ENCODE results near the gene GPBP1. TPM values are rescaled to one million over a fixed set of nuclear protein-coding genes. Genes with fewer than 3 reads are reported as not detected.

Gene GPBP1
- polyA plus RNA-seq, 1 donor from 2014 or later = 149 TPM

- H3K79me2 ChIP-seq (replicated peaks; ENCODE audit: insufficient read depth, low read length) = no peaks in the 10 kb centered on the region
- H3K9ac ChIP-seq (ENCODE audit: low read length) = no peak overlapping the region
- H3K27me3 ChIP-seq (ENCODE audit: insufficient read depth, low read depth, low read length) = no peaks in the 10 kb centered on the region
- TF ChIP-seq REST (IDR thresholded peaks at IDR 0.05; ENCODE audit: borderline replicate concordance) = no peak
- no peak for TF ChIP-seq SMC3 (conservative IDR thresholded peaks at IDR 0.05; ENCODE audit: poor library complexity)
- TF ChIP-seq EZH2 (IDR thresholded peaks at IDR 0.05; ENCODE audit: borderline replicate concordance, insufficient read depth, low read length, poor library complexity, severe bottlenecking) = no peak
- no peak for TF ChIP-seq TAF1 (IDR thresholded peaks at IDR 0.05; ENCODE audit: low read depth)
- no peak for TF ChIP-seq RAD21 (conservative IDR thresholded peaks at IDR 0.05)
- TF ChIP-seq EP300 (conservative IDR thresholded peaks at IDR 0.05; ENCODE audit: poor library complexity, severe bottlenecking) = no peak
- TF ChIP-seq CTCF (IDR thresholded peaks at IDR 0.05; ENCODE audit: poor library complexity, severe bottlenecking) = no peak
- TF ChIP-seq POLR2AphosphoS5 (IDR thresholded peaks at IDR 0.05) = no peak
- TF ChIP-seq MXI1 (conservative IDR thresholded peaks at IDR 0.05; ENCODE audit: poor library complexity, severe bottlenecking) = no peak
- no peak overlapping the region for H3K27ac ChIP-seq (ENCODE audit: low read length)
- no peak overlapping the region for H2AFZ ChIP-seq (ENCODE audit: low read depth, low read length)
- no peaks in the 10 kb centered on the region for H3K36me3 ChIP-seq (ENCODE audit: insufficient read depth, low read length)
- H3K9me2 ChIP-seq (ENCODE audit: insufficient read depth, low read length) = no peaks in the 10 kb centered on the region
- H3K9me3 ChIP-seq (ENCODE audit: low read length) = no peaks in the 10 kb centered on the region
- H4K20me1 ChIP-seq (ENCODE audit: insufficient read depth) = no peaks in the 10 kb centered on the region
- H3K4me3 ChIP-seq (ENCODE audit: low read length) = no peak overlapping the region
- no peaks in the 10 kb centered on the region for H3F3A ChIP-seq (ENCODE audit: insufficient read depth, low read length, poor library complexity, severe bottlenecking)
- no peak overlapping the region for H3K4me2 ChIP-seq (ENCODE audit: low read length)
These were observed 85.8 kb downstream of the GPBP1 start for GRCh38 chr5:57259704-57260103.

- Histone ChIP-seq H3K9ac (ENCODE audit: low read length) (no peak overlapping the region), H3K36me3 (ENCODE audit: insufficient read depth, low read length) (no peaks in the 10 kb centered on the region), H4K20me1 (ENCODE audit: insufficient read depth) (no peaks in the 10 kb centered on the region), H3K9me3 (ENCODE audit: low read length) (no peaks in the 10 kb centered on the region), H2AFZ (ENCODE audit: low read depth, low read length) (no peak overlapping the region), H3K79me2 (replicated peaks; ENCODE audit: insufficient read depth, low read length) (no peaks in the 10 kb centered on the region), H3K27ac (ENCODE audit: low read length) (no peak overlapping the region), H3K4me2 (ENCODE audit: low read length) (no peak overlapping the region), H3K27me3 (ENCODE audit: insufficient read depth, low read depth, low read length) (no peaks in the 10 kb centered on the region), H3F3A (ENCODE audit: insufficient read depth, low read length, poor library complexity, severe bottlenecking) (no peaks in the 10 kb centered on the region), H3K9me2 (ENCODE audit: insufficient read depth, low read length) (no peaks in the 10 kb centered on the region), H3K4me3 (ENCODE audit: low read length) (no peak overlapping the region)
- TF ChIP-seq POLR2AphosphoS5 (IDR thresholded peaks at IDR 0.05) (no peak), SMC3 (conservative IDR thresholded peaks at IDR 0.05; ENCODE audit: poor library complexity) (no peak), REST (IDR thresholded peaks at IDR 0.05; ENCODE audit: borderline replicate concordance) (no peak)
These were observed 88.7 kb downstream of the GPBP1 start for GRCh38 chr5:57262541-57262940.

Measured in neural cell (in vitro differentiated cells).